GM12878 (cell line): ENCODE data around the gene ARMC3. TPM values are rescaled to one million over a fixed set of nuclear protein-coding genes. Genes with fewer than 3 reads are reported as not detected.

Experiments
- ATAC-seq: fragments of 200-7000 bp; cut with Tn5 transposase; 3 replicates; pipeline ENCODE4 v1.9.1; 2020; ENCODE audit warnings: mild to moderate bottlenecking, moderate library complexity
- BruUV-seq: library from RNA; stranded (reverse); fragments of 400-500 nt; replicated peaks from 2 replicates; lab custom pipeline; 2021; lab: Mats Ljungman, UMichigan
- CTCF ChIA-PET: fragments of 300-600 bp; sonication (Branson Sonifier 250); formaldehyde crosslinking; extraction: SDS; loops from one replicate; lab custom pipeline; 2021; ENCODE audit warnings: inconsistent platforms; lab: Yijun Ruan, JAX
- POLR2A ChIA-PET: fragments of 350-600 bp; formaldehyde crosslinking; extraction: SDS; loops from one replicate; lab custom pipeline; 2021; ENCODE audit warnings: inconsistent platforms; lab: Charles Lee
- RAD21 ChIA-PET: fragments of 300-600 bp; sonication (Branson Sonifier 250); formaldehyde crosslinking; loops from one replicate; lab custom pipeline; 2023; ENCODE audit warnings: antibody characterized with exemption; ENCODE audit not compliant: unreplicated experiment; lab: Charles Lee
- SMC1A ChIA-PET: fragments of 300-600 bp; sonication (Branson Sonifier 250); formaldehyde crosslinking; loops from one replicate; lab custom pipeline; 2023; ENCODE audit not compliant: unreplicated experiment, uncharacterized antibody; lab: Charles Lee
- DNase-seq: peaks from one replicate; pipeline ENCODE4 v3.0.0-alpha.2; 2011; ENCODE audit warnings: low read depth, low spot score
- FAIRE-seq: peaks from 3 replicates; lab custom pipeline; 2011; peaks lifted over from hg19 to GRCh38; lab: Jason Lieb, UNC
- H2AFZ ChIP-seq: 2 replicates; pipeline ENCODE4 v1.6.0; 2011; ENCODE audit warnings: low read depth, low read length, control low read depth; ENCODE audit not compliant: control insufficient read depth
- H3K27ac ChIP-seq: 2 replicates; pipeline ENCODE4 v1.5.1; 2011; ENCODE audit warnings: control low read depth; ENCODE audit not compliant: control insufficient read depth, insufficient read depth
- H3K27me3 ChIP-seq, 2 experiments: replicated peaks in 1 of 2; 2 replicates each; pipeline versions ENCODE4 v1.6.0 to v1.6.1; 2011; ENCODE audit warnings: low read length in 1 of 2; ENCODE audit not compliant: control insufficient read depth in 2 of 2, insufficient read depth in 2 of 2
- H3K36me3 ChIP-seq, 2 experiments: 2 replicates each; pipeline ENCODE4 v1.5.1; 2011; ENCODE audit warnings: low read length in 1 of 2; ENCODE audit not compliant: control insufficient read depth in 2 of 2, insufficient read depth in 2 of 2
- H3K4me1 ChIP-seq: 2 replicates; pipeline ENCODE4 v1.6.1; 2011; ENCODE audit warnings: mild to moderate bottlenecking, low read length, moderate library complexity, mixed read lengths; ENCODE audit not compliant: control insufficient read depth, insufficient read depth
- H3K4me2 ChIP-seq: 2 replicates; pipeline ENCODE4 v1.6.0; 2011; ENCODE audit warnings: control low read depth; ENCODE audit not compliant: control insufficient read depth, insufficient read depth
- H3K4me3 ChIP-seq: fragments of 200-600 bp; sonication (generic); 2 replicates; pipeline ENCODE4 v1.5.1; 2016
- H3K79me2 ChIP-seq: 2 replicates; pipeline ENCODE4 v1.6.0; 2011; ENCODE audit warnings: low read length; ENCODE audit not compliant: control insufficient read depth, insufficient read depth
- H3K9ac ChIP-seq: 2 replicates; pipeline ENCODE4 v1.8.0; 2011; ENCODE audit warnings: low read length, control low read depth, mixed read lengths; ENCODE audit not compliant: control insufficient read depth, insufficient read depth
- H3K9me3 ChIP-seq: replicated peaks from 3 replicates; pipeline ENCODE4 v1.5.1; 2011; ENCODE audit warnings: mild to moderate bottlenecking, low read length; ENCODE audit not compliant: control insufficient read depth, insufficient read depth
- H4K20me1 ChIP-seq: 2 replicates; pipeline ENCODE4 v1.6.0; 2011; ENCODE audit not compliant: control insufficient read depth, insufficient read depth
- CBX3 ChIP-seq: fragments of 200-600 bp; sonication (generic); IDR thresholded peaks from 2 replicates; pipeline ENCODE4 v1.6.1; 2016; ENCODE audit warnings: low read depth, borderline replicate concordance
- CUX1 ChIP-seq: IDR thresholded peaks from 2 replicates; pipeline ENCODE4 v1.6.1; 2012; ENCODE audit warnings: improper control_type of control experiment, low read depth, low read length; ENCODE audit not compliant: insufficient replicate concordance
- LARP7 ChIP-seq: fragments of 450-650 bp; IDR thresholded peaks from 2 replicates; pipeline ENCODE4 v1.6.1; 2017; ENCODE audit warnings: mild to moderate bottlenecking
- ZNF217 ChIP-seq: fragments of 450-650 bp; IDR thresholded peaks from 2 replicates; pipeline ENCODE4 v1.6.1; 2017; ENCODE audit warnings: antibody characterized with exemption, mild to moderate bottlenecking
- WGBS: methylation state at CpG from one replicate; pipeline ENCODE4 v1.1.6; 2016; ENCODE audit warnings: low lambda C conversion rate; ENCODE audit not compliant: insufficient replicate concordance, insufficient coverage; ENCODE audit errors: missing lambda C conversion rate; 5-methylcytosine and 5-hydroxymethylcytosine counted together
- in situ Hi-C: fragments of 300-500 bp; cut with MboI; formaldehyde crosslinking; loops from 9 replicates; pipeline ENCODE4 v1.14.3; 2018; ENCODE audit warnings: mixed read lengths
- intact Hi-C: fragments of 100-400 bp; cut with micrococcal nuclease; formaldehyde crosslinking; loops from one replicate; pipeline ENCODE4 v1.14.2; 2022; ENCODE audit not compliant: unreplicated experiment
- polyA plus RNA-seq, 11 experiments: library from polyadenylated mRNA; depleted of rRNA in 4 of 11; unstranded in 6 of 11; stranded (reverse) in 5 of 11; fragments of >200 nt; fragmentation: Nextera tagmentation in 4 of 11; fragmentation: Illumina TruSeq in 1 of 11; extraction: Ambion mirVana in 4 of 11; extraction: Trizol in 1 of 11; gene quantifications; 1 replicate in 1 of 11; 2 replicates in 10 of 11; pipeline versions ENCODE4 v1.2.1 to v1.2.3, GENCODE V29; 2011 to 2016; ENCODE audit warnings: inconsistent platforms in 2 of 11, missing spikeins in 2 of 11, low read depth in 1 of 11
- total RNA-seq, 4 experiments: library from RNA; depleted of rRNA in 3 of 4; stranded (reverse); fragments of >200 nt in 3 of 4; fragmentation: Illumina TruSeq in 1 of 4; extraction: Trizol in 1 of 4; gene quantifications; 2 replicates each; pipeline versions ENCODE4 v1.2.1 to v1.2.3, GENCODE V29; 2013 to 2021

ARMC3 gene
- total and polyA plus RNA-seq, 10 of the 15 experiments (the other 5 are each of a cell fraction or from before 2014, with no cell fraction given): 0.01 to 0.06 TPM; not detected in 8

- TF ChIP-seq CBX3 (no peak), CUX1 (no peak), LARP7 (no peak)
These were observed 72.1 kb downstream of the ARMC3 start (continued) for GRCh38 chr10:22999942-23000341.

DNA sequence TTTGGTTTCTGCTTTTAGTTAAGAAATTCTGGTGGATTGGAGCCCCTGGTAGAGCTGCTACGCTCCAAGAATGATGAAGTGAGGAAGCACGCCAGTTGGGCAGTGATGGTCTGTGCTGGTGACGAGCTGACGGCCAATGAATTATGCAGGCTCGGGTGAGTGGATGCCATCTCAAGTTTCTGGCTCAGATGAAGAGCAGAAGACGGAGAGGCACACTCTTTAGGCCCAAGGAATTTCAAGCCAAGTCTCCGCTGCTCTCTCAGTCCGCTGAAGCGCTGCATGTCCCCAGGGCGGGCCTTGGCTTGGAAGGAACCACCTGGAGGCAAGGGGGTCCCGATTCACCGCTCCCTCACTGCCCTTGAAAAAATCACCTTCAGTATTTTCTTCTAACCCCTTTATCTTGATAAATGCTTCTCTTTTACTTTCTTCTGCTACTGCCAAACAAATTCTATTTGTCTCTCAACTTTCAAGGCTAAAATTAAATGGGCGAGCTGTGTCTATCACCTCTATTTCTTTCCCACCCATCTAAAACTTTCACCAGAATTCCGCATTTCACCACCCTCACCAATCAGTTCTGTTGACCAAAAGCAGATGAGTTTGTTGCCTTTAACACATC lies 74.2 kb downstream of the ARMC3 start:
- Histone ChIP-seq H3K79me2 (no peaks in the 10 kb centered on the region), H3K4me2 (no peak overlapping the region), H3K36me3 (no peaks in the 10 kb centered on the region), H3K4me3 (no peak overlapping the region), H3K4me1 (no peaks in the 10 kb centered on the region), H3K9ac (no peak overlapping the region), H4K20me1 (no peaks in the 10 kb centered on the region), H3K27me3 (no peaks in the 10 kb centered on the region; a peak in 1 of 4 replicates), H3K9me3 (no peaks in the 10 kb centered on the region), H3K27ac (no peak overlapping the region), H2AFZ (no peak overlapping the region)
- ChIA-PET RAD21 (no interaction called here), SMC1A (no interaction called here), POLR2A (no interaction called here), CTCF (interaction anchor here (0.6 kb wide), 1 partner anchor 966 kb away, joined by 3 read pairs; no protein-coding TSS in a partner anchor)
- in situ Hi-C loops (loop anchor here (25.0 kb wide), 1 partner anchor 1515 kb away; no protein-coding TSS in a partner anchor), intact Hi-C loops (no loop called here)
- FAIRE-seq (no peak), ATAC-seq (no peak), DNase-seq (no peak)
- BruUV-seq: no TSS peak
- 51% methylated on average over 13 of the region's 14 CpGs for WGBS
- no peak for TF ChIP-seq ZNF217
